ENCODE results near the gene CASQ1. TPM values are rescaled to one million over a fixed set of nuclear protein-coding genes. Genes with fewer than 3 reads are reported as not detected.
A peak's percentile ranks its signal among the peaks of the same experiment; 100 is the strongest.

Gene CASQ1
- total RNA-seq, 1 donor from 2014 or later: 0.25 TPM

DNA sequence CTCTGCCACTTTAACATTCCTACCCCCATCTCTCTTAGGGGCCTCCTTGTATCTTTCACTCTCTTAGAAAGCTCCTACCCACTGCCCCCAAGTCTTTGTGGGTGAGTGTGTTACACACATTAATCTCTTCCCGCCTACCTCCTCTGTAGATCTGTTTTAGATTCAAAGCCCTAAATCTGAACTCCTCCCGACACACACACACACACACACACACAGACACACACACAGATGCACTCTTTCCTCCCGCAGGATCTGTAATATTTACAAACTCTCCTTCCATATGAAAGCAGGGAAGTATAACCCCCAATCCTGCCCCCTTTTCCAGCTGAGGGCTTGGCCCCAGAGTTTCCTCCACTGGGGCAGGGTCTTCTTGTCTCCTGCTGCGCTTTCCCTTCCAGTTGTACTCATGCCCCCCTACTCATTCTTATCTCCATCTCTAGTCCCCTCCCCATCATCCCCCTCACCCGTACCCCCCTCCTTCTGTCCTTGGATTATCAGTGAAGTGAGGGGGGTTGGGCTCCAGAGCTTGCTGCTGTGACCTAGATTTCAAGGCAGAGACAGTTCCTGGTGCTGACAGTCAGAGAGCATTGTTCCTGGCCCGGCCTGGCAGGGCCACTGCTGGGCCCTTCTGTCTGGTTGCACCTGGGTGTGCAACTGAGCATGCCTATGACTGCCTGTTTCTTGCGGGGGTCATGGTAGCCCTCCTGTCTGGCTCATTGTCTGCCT is 19.1 kb downstream of the CASQ1 start:
- H3K27ac Mint-ChIP-seq (ENCODE audit: unreplicated experiment): peak overlapping the region; percentile 99
- peaks cover 62% of the 10 kb centered on the region for H3K4me1 Mint-ChIP-seq (ENCODE audit: low read depth)
- H3K4me3 Mint-ChIP-seq (ENCODE audit: unreplicated experiment): peak overlapping the region; percentile 8
- peaks cover 39% of the 10 kb centered on the region for H3K36me3 Mint-ChIP-seq (ENCODE audit: low read depth)
- no peaks in the 10 kb centered on the region for H3K27me3 Mint-ChIP-seq (ENCODE audit: low read depth)
- H3K9me3 Mint-ChIP-seq (ENCODE audit: low read depth): no peaks in the 10 kb centered on the region
- no peak for DNase-seq (ENCODE audit: low spot score)
- TF ChIP-seq, protein P1, sequence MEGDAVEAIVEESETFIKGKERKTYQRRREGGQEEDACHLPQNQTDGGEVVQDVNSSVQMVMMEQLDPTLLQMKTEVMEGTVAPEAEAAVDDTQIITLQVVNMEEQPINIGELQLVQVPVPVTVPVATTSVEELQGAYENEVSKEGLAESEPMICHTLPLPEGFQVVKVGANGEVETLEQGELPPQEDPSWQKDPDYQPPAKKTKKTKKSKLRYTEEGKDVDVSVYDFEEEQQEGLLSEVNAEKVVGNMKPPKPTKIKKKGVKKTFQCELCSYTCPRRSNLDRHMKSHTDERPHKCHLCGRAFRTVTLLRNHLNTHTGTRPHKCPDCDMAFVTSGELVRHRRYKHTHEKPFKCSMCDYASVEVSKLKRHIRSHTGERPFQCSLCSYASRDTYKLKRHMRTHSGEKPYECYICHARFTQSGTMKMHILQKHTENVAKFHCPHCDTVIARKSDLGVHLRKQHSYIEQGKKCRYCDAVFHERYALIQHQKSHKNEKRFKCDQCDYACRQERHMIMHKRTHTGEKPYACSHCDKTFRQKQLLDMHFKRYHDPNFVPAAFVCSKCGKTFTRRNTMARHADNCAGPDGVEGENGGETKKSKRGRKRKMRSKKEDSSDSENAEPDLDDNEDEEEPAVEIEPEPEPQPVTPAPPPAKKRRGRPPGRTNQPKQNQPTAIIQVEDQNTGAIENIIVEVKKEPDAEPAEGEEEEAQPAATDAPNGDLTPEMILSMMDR (IDR thresholded peaks at IDR 0.05): no peak

DNA sequence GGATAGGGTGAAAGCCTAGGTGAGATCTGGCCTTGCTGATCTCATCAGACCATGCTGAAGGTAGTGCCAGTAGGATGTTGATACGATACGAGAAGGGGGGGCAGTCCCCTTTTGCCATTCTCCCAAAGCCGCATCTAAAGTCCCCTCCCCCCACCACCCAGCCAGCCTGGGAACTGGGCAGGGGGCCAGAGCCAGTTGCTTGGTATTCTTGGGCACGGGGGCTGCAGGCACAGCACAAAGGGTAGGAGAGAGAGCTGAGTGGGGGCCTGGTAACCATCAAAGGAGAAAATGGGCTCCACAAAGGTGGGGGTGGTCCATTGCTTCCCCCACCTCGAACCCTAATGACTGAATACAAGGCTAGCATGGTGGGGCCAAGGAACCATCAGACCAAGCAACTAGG is 20.2 kb downstream of the CASQ1 start:
- peaks cover 58% of the 10 kb centered on the region for H3K4me1 Mint-ChIP-seq (ENCODE audit: low read depth)
- no peak for DNase-seq (ENCODE audit: low spot score)
- H3K36me3 Mint-ChIP-seq (ENCODE audit: low read depth): peaks cover 45% of the 10 kb centered on the region
- no peak overlapping the region for H3K4me3 Mint-ChIP-seq (ENCODE audit: unreplicated experiment)
- TF ChIP-seq, protein P1 (IDR thresholded peaks at IDR 0.05): no peak
- peak overlapping the region; percentile 63 for H3K27ac Mint-ChIP-seq (ENCODE audit: unreplicated experiment)
- H3K27me3 Mint-ChIP-seq (ENCODE audit: low read depth): no peaks in the 10 kb centered on the region
- H3K9me3 Mint-ChIP-seq (ENCODE audit: low read depth): no peaks in the 10 kb centered on the region

DNA sequence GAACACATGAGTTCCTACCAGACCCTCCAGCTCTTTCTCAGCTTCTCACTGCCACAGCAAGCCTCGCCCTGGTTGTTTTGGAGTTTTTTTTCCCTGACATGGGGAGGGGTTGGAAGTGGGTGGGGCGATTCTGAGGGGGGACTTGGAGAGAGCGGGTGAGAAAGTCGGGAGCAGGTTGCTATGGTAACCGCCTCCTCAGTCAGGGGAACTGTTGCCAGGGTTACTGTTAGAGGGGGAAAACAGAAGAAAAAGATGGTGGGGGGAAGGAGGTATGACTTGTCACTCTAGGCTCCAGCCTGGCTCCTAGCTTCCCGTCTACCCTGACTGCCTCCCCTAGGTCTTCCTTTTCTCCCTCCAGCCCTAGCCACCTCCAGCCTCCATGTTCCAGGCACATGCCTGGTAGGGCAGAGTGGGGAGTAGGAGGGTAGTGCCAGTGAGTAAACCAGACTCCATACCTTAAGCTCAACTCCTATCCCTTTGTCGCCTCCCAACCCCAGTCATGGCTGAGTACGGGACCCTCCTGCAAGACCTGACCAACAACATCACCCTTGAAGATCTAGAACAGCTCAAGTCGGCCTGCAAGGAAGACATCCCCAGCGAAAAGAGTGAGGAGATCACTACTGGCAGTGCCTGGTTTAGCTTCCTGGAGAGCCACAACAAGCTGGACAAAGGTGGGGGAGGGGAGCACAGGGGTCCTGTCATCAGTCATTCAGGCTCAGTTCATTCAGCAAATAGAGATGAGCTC is 20.8 kb downstream of the CASQ1 start:
- Mint-ChIP-seq H3K4me1 (ENCODE audit: low read depth) (peaks cover 63% of the 10 kb centered on the region), H3K27ac (ENCODE audit: unreplicated experiment) (peak overlapping the region; percentile 63), H3K27me3 (ENCODE audit: low read depth) (no peaks in the 10 kb centered on the region), H3K4me3 (ENCODE audit: unreplicated experiment) (no peak overlapping the region), H3K9me3 (ENCODE audit: low read depth) (no peaks in the 10 kb centered on the region), H3K36me3 (ENCODE audit: low read depth) (peaks cover 50% of the 10 kb centered on the region)
- no peak for DNase-seq (ENCODE audit: low spot score)
- TF ChIP-seq, protein P1 (IDR thresholded peaks at IDR 0.05): no peak

DNA sequence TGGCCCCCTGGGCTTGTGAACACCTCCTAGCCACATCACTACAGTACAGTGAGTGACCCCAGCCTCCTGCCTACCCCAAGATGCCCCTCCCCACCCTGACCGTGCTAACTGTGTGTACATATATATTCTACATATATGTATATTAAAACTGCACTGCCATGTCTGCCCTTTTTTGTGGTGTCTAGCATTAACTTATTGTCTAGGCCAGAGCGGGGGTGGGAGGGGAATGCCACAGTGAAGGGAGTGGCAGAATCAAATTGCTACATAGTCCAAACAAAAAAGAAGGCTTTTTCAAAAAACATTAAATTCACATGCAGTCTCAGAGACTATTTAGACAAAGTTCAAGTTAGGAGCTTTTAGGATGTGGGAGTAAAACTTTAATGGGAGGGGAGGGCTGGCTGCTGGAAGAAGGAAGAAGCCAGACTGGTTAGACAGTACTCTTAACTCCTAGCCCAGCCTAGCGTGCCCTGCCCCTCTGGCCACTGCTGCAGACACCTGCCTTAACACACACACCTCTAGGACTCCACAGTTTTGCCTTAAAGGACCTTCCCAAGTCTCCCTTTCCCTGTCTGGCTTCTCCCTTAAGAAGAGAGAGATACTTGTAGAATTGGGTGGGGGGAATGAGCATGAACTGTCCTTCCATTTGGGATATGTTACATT is 24.2 kb downstream of the CASQ1 start:
- Mint-ChIP-seq H3K9me3 (ENCODE audit: low read depth) (no peaks in the 10 kb centered on the region), H3K27ac (ENCODE audit: unreplicated experiment) (peak overlapping the region; percentile 78), H3K27me3 (ENCODE audit: low read depth) (no peaks in the 10 kb centered on the region), H3K4me3 (ENCODE audit: unreplicated experiment) (no peak overlapping the region), H3K4me1 (ENCODE audit: low read depth) (peaks cover 54% of the 10 kb centered on the region), H3K36me3 (ENCODE audit: low read depth) (peaks cover 41% of the 10 kb centered on the region)
- no peak for DNase-seq (ENCODE audit: low spot score)
- TF ChIP-seq, protein P1 (IDR thresholded peaks at IDR 0.05): no peak

DNA sequence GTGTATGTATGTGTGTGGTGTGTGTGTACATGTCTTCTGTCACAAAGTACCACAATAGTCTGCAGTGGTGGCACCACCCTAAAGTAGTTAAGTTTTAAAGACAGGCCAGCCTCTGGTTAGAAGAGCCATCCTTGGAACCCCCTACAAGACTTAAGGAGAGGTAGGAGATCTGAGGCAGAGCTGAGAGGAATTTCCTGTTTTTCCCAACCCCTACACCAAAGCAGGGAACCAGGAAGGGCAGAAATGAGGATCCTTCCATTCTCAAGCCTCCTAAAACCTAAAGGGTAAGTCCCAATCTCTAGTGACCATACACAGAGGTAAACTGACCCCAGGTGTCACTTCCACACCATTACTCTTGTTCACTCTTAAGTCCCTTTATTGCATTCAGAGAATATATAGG is 25.9 kb downstream of the CASQ1 start:
- peaks cover 38% of the 10 kb centered on the region for H3K36me3 Mint-ChIP-seq (ENCODE audit: low read depth)
- H3K9me3 Mint-ChIP-seq (ENCODE audit: low read depth): no peaks in the 10 kb centered on the region
- H3K27me3 Mint-ChIP-seq (ENCODE audit: low read depth): no peaks in the 10 kb centered on the region
- TF ChIP-seq, protein P1 (IDR thresholded peaks at IDR 0.05): no peak
- no peak overlapping the region for H3K4me3 Mint-ChIP-seq (ENCODE audit: unreplicated experiment)
- no peak for DNase-seq (ENCODE audit: low spot score)
- H3K27ac Mint-ChIP-seq (ENCODE audit: unreplicated experiment): peak overlapping the region; percentile 28
- peaks cover 43% of the 10 kb centered on the region for H3K4me1 Mint-ChIP-seq (ENCODE audit: low read depth)

Data from chondrocyte (in vitro differentiated cells).